HG03025 (cell line): Measurements from ENCODE around the gene MCTP2.
"Not testable (repeated sequence)": the region's sequence is repeated elsewhere in the genome, so short reads cannot be mapped to it uniquely, and the experiment has no call there.

Source experiments
- ATAC-seq: cut with Tn5 transposase; IDR thresholded peaks from one replicate; pipeline ENCODE4 v1.9.1; 2021; ENCODE audit warnings: mild to moderate bottlenecking, moderate library complexity; ENCODE audit not compliant: unreplicated experiment, low FRiP score

MCTP2 gene

GRCh38 chr15:94234300-94234699 is 2.9 kb downstream of the MCTP2 start:
- ATAC-seq = no peak

GRCh38 chr15:94235041-94235440 is 3.7 kb downstream of the MCTP2 start:
- ATAC-seq = no peak

DNA sequence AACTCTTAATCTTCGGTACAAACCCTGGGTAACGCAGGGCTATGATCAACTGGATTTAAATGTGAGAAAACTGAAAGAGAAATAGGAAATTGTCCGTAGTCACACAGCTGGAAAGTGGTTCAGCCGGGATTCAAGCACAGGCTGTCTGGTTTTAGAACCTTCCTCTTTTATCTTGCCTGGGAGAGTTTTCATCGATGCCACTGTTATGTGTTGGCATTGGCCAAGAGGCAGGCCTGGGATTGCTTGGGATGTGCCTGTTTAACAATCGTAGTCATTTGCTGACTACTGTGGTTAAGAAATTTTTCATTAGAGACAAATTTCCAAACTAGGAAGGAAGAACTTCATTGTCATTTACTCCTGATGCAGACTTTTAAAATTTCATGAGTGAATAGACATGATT is 4.3 kb downstream of the MCTP2 start:
- ATAC-seq = no peak

- ATAC-seq = no peak
Measured at GRCh38 chr15:94236608-94237007, 5.2 kb downstream of the MCTP2 start.

DNA sequence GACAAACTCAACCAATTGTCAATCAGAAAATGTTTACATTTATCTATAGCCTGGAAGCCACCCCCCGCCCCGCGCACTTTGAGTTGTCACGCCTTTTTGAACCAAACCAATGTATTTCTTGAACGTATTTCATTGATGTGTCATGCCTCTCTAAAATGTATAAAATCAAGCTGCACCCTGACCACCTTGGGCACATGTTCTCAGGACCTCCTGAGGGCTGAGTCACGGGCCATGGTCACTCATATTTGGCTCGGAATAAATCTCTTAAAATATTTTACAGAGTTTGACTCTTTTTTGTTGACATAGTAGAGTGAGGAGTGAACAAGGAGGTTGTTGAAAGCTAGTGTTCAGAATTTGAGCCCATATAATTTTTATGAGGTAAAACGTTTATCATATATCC is 6.5 kb downstream of the MCTP2 start:
- no peak for ATAC-seq

DNA sequence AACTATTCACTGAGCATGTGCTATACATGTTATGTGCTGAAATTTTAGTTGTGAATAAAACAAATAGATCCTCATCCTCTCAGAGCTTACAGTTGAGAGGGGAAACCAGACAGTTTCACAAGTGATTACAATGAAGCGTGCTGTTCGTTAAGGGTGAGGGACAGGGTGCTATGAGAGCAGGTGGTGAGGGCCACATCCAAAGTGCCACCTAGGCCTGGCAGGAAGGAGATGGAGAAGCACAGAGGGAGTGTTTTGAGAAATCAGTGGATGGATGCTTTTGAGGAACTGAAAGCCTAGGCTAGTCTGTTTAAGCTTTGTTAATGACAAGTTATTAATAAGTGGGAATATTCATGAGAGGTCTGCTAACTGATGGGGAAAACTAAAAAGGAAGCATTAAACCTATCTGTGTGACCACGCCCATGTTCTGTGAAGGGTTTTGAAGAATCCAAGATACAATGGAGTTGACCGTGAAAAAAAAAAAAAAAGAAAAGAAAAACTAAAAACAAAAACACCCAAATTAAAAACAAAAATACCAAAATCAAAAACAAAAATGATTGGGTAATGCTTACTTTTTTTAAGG is 7.3 kb downstream of the MCTP2 start:
- no peak for ATAC-seq

DNA sequence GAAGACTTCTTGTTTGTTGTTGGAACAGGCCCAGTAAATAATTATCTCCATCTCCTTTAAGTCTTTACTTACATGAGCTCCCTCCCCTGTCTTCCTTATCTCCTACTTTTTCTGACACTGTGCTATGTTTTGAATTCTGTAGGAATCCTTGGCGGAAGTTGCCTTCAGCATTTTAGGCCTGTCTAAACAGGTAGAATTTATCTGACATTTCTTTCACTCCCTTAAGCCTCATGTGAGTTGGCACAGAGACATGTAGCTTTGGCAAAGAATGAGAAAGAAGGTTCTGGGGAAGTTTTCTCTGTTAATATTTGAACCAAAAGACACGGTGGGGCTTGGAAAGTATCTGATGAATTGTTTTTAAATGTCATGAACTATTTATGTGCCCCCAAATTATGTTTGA is 8.1 kb downstream of the MCTP2 start:
- no peak for ATAC-seq

DNA sequence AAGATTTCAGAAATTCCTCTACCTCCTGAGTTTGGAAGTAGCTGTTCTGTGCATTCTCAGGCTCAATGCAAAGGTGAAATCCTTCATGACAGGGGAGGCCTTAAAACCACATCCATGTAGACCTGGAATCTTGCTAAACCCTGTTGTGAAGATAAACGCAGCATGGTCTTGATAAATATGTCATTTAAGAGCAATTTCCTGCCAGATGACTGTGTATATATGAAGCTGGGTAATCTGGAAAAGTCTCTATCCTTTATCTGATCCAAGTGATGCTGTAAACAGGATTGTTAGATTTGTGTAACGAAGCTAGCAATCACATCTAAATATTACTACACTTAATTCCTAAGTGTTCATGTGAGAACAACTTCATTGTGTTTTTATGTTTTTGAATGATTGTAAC is 9.1 kb downstream of the MCTP2 start:
- no peak for ATAC-seq

DNA sequence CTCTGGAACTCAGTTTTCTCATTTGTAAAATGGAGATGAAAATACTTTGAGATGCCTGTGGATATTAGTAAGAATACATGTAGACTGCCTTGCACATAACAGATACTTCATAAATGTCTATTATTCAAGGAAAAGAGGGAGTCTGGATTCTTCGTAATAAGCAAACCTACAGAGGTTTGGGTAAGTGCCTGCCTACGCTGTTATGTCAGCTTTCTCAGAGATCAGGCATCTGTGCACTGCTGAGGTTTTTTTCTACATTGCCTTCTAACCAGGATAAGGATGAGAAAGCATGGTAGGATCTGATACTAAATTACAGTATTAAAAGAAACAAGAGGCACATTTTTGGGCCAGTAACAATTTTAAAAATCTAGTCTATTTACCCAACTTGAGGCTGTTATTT is 10.9 kb downstream of the MCTP2 start:
- no peak for ATAC-seq

DNA sequence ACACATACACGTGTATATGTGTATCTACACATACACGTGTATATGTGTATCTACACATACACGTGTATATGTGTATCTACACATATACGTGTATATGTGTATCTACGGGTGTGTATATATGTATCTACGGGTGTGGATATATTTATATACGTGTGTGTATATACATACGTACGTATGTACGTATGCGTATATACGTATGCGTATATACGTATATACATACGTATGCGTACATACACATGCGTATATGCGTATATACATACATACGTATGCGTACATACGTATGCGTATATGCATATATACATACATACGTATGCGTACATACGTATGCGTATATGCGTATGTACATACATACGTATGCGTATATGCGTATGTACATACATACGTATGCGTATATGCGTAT is 11.6 kb downstream of the MCTP2 start:
- ATAC-seq = not testable (repeated sequence)

DNA sequence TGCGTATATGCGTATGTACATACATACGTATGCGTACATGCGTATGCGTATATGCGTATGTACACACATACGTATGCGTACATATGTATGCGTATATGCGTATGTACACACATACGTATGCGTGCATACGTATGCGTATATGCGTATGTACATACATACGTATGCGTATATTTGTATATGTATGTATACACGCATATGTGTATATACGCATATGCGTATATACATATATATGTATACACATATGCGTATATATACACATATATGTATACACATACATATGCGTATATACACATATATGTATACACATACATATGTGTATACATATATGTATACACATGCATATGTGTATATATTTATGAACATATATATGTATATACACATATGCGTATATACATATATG is 12.1 kb downstream of the MCTP2 start:
- ATAC-seq = no peak

GRCh38 chr15:94246016-94246415 is 14.7 kb downstream of the MCTP2 start:
- no peak for ATAC-seq

DNA sequence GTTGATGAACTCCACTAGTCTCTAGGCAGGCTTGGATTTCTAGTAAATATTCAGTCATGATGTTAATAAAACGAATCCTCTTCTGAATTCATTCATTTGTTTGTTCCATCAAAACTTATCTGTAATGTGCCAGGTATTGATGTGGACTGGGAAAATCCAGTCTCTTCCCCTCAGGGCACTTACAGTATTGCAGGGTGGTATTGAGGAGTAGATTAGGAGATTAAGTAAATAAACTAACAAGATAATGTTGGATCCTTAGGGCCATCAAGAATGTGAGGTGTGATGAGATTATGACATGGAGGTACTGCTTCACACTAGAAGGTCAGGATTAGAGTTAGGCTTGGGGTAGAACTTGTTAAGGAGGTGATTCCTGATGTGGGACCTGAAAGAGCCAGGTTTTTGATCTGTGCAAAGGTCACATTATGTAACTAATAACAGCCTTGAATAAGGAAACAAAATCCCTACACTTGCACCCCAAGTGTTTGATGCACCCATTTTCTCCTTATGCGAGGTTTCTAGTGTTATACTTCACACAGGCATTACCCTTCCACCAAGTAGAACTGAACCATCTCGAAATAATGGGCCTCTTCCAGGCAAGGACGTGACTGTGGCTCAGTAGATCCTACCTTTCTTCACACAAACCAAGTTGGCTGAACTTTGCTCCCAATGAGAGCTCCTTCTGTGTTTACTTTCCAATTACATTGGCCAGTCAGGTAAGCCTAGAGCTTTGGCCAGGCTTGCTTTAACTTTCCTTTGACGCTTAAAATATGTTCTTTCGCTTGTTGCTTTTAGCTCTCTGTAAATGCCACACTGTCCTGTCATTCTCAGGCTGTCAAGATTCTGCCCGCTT is 16.7 kb downstream of the MCTP2 start:
- no peak for ATAC-seq

- no peak for ATAC-seq
Measured at GRCh38 chr15:94250801-94251200, 19.4 kb downstream of the MCTP2 start.

- ATAC-seq = no peak
Measured at GRCh38 chr15:94252223-94252766, 20.9 kb downstream of the MCTP2 start.

GRCh38 chr15:94252906-94253491 is 21.6 kb downstream of the MCTP2 start:
- no peak for ATAC-seq

GRCh38 chr15:94253742-94254141 is 22.4 kb downstream of the MCTP2 start:
- no peak for ATAC-seq

GRCh38 chr15:94255540-94255939 is 24.2 kb downstream of the MCTP2 start:
- ATAC-seq = no peak

- ATAC-seq = no peak
Measured at GRCh38 chr15:94256511-94256910, 25.1 kb downstream of the MCTP2 start.

GRCh38 chr15:94257776-94258175 is 26.4 kb downstream of the MCTP2 start:
- ATAC-seq = not testable (repeated sequence)

DNA sequence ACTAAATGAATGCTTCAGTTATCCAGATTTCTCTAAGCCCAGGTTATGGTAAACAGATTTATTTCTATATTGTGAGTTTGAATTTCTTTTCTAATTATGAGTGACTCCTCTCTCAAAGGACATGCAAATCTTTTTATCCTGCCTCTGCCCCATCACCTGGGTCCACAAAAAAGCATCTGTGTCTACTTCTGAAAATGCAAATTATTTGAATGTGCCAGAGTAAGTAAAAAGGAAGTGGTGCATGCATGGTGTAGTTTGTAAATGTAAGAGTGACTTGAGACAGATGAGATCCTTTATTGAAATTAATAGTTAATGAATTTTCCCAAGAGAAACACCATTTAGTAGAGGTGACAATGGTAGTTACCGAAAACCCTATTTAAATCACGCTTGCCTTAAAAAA is 26.9 kb downstream of the MCTP2 start:
- no peak for ATAC-seq
